Stimulated activated CD8-positive, alpha-beta memory T cell treated with anti-CD3 and anti-CD28 coated beads, Interleukin-4, amount 100 ng/mL, for 24 hours (primary cell): ENCODE results near the gene ZNF783.
"Not testable (repeated sequence)": the region's sequence is repeated elsewhere in the genome, so short reads cannot be mapped to it uniquely, and the experiment has no call there.

Source experiments
- DNase-seq: peaks from one replicate; pipeline ENCODE4 v3.0.0-alpha.2; 2020; ENCODE audit warnings: low read depth

The ZNF783 gene

DNA sequence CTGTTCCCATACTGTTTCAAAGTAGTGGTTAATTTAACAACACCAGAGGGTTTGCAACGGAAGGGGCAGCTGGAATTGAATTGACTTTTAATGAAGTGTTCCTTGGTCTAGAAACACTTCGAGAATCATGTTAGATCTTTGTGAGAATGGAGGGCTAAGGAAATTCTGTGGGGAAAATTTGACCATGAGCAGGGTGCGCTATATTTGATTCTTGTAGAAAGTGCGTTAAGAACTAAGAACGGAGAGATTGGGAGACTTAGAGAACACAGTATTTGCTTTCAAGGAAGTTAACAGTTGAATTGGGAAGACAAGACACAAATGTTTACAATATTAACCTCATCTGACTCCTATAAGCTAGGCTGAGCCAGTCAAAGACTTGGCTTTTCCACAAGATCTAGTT lies 21.4 kb upstream of the ZNF783 start:
- DNase-seq: no peak

DNA sequence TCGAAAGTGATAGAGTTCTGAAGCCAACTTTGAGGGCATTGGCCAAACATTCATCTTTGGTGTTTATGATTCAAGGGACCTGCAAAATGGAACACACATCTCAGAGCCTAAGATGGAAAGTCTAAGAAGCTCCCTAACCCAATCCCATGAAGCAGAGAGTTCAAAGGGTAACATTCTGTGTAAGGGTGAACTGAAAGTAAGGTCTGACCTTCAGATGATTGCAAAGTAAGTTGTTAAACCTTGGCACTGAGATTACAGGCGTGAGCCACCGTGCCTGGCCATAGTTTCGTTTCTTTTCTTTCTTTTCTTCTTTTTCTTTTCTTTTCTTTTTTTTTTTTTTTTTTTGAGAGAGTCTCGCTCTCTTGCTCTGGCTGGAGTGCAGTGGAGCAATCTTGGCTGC lies 20.3 kb upstream of the ZNF783 start:
- DNase-seq: no peak

DNA sequence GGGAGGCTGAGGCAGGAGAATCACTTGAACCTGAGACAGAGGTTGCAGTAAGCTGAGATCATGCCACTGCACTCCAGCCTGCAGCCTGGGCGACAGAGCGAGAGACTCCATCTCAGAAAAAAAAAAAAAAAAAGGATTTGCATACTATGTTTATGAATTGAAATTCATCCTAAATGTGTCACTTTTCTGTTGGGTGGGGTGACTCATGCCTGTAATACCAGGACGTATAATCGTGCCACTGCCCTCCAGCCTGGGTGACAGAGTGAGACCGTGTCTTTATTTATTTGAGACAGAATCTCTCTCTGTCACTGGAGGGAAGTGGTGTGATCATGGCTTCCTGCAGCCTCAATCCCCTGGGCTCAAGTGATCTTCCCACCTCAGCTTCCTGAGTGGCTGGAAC lies 16.8 kb upstream of the ZNF783 start:
- DNase-seq: no peak

GRCh38 chr7:149245744-149246143 lies 16.3 kb upstream of the ZNF783 start:
- DNase-seq: no peak

DNA sequence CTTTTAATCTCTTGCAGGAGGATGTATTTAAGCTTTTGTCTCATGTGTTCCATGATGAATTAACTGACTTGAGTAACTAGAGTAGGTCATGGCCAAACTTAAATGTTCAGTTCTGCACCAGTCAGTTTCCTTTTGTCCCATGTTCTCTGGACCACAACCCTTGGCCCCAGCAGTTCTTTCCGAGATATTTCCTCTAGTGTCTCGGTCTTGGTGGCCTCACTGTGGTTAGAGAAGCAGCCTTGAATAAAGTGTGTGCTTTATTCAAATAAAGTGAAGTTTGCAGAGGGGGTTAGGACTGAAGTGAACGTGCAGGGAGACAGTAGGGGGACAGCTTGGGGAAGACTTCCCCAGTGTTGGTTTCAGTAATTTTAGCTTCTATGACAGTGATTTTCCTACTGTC lies 13.2 kb upstream of the ZNF783 start:
- no peak for DNase-seq

DNA sequence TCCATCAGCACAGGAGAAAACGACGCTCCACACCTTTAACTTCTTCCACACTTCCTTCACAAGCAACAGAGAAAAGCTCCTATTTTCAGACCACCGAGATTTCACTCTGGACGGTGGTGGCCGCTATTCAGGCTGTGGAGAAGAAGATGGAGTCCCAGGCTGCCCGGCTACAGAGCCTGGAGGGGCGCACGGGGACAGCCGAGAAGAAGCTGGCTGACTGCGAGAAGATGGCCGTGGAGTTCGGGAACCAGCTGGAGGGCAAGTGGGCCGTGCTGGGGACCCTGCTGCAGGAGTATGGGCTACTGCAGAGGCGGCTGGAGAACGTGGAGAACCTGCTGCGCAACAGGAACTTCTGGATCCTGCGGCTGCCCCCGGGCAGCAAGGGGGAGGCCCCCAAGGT lies 11.8 kb upstream of the ZNF783 start:
- not testable (repeated sequence) for DNase-seq

GRCh38 chr7:149251518-149251917 lies 10.5 kb upstream of the ZNF783 start:
- DNase-seq: not testable (repeated sequence)

DNA sequence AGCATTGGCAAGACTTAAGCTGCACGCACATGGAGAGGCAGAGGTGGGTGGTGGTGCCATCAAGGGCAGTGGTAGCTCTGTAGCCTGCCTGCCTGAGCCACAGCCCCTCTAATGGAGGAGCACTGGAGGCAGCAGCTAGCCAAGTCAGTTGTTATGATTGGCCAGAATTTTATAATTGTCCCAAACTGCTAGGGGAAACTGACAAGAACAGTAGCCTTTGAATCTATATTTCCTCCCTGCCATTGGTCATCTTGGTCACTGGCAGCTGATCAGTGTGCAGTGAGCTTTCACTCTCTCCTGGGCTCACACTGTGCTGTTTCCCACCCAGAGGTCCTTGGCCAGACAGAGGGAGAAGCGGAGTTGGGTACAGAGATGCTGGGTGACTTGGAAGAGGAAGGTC lies 9.6 kb upstream of the ZNF783 start:
- DNase-seq: no peak

GRCh38 chr7:149253665-149254064 lies 8.3 kb upstream of the ZNF783 start:
- no peak for DNase-seq

GRCh38 chr7:149254181-149254858 lies 7.7 kb upstream of the ZNF783 start:
- DNase-seq: no peak

- DNase-seq: no peak
Observed at GRCh38 chr7:149255174-149255573, 6.8 kb upstream of the ZNF783 start.

DNA sequence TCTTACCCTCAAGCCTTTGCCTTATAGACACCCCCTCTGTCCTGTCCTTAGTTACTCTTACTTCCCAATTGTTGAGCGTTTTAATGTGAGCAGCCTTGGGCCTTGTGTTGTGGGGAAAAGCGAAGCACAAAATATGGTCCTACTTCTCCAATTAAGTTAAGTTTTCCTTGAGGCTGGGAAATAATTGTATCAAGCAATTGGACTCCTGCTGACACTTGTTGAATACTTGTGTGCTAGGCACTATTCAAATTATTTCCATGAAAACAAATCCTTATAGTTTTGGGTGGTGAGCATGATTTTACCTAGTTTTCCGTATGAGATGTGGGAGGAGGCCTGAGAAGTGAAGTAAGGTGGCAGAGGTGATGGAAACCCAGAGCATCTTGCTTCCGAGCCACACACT lies 5.4 kb upstream of the ZNF783 start:
- no peak for DNase-seq

GRCh38 chr7:149257146-149257545 lies 4.8 kb upstream of the ZNF783 start:
- DNase-seq: no peak

DNA sequence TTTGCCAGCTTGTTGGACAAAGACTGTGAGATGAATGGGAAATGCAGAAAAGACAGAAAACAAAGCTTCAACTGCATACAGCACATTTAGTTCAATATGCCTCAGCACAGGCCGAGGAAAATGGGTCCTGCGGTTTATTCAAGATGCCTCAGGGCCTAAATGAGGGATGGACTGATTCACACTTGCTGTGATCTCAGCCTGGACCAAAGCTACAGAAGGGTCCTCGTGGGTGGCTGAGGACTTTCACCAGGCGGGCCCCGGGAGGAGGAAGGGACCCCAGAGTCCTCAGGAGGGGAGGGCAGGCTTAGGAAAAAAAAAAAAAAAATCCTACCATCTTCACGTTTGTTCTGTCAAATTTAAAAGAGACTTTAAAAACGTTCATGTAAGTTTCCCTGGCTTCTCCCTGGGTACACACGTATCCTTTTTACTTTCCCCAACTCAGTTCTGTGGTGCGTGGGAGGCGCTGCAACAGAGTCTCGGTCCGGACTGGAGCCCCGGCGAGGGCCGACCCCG lies 624 bp upstream of the ZNF783 start:
- DNase-seq: no peak

- no peak for DNase-seq
Observed at GRCh38 chr7:149266451-149266850, 4.5 kb downstream of the ZNF783 start.

DNA sequence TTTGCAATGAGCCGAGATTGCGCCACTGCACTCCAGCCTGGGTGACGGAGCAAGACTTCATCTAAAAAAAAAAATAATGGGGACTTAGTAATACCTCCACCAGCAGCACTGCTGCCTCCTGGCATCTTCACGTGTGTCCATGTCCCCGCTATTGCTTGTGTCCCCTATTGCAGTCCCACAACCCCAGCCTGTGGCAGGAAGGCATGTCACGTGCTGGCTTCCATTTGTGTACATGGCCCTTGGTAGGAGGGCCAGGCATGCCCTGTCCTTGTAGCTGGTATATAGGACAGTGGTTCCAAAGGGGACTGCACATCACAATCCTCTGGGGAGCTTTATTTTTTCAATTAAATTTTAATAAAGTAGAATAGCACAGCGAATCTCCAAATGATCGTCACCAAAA lies 5.7 kb downstream of the ZNF783 start:
- no peak for DNase-seq

DNA sequence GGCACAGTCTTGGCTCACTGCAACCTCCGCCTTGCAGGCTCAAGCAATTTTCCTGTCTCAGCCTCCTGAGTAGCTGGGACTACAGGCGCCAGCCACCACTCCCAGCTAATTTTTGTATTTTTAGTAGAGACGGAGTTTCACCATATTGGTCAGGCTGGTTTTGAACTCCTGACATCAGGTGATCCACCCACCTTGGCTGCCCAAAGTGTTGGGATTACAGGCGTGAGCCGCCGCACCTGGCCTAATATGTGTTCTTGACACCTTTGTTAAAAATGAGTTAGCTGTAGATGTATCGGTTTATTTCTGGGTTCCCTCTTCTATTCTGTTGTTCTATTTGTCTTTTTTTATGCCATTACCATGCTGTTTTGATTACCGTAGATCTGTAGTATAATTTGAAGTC lies 12.4 kb downstream of the ZNF783 start:
- DNase-seq: not testable (repeated sequence)

DNA sequence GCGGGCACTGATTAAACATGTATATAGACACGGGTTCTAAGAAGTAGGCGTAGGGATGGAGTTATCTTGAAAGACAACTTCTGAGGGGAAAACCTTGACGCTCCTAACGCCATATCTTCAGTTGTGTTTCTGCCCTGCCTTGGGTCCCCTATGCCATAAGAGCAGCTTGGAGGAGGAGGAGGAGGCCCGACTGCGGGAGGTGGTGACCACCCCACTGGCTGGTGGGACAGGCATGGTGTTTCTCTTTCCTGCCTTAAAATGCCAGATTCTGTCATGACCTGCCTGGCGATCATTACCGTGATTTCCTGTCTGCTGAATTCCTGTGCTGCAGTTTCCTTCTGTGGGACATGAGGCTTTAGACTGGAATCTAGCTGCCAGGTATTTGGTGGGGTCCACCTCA lies 15.9 kb downstream of the ZNF783 start:
- no peak for DNase-seq

GRCh38 chr7:149278396-149278795 lies 16.4 kb downstream of the ZNF783 start:
- no peak for DNase-seq

- DNase-seq: no peak
Observed at GRCh38 chr7:149279111-149279743, 17.2 kb downstream of the ZNF783 start.

DNA sequence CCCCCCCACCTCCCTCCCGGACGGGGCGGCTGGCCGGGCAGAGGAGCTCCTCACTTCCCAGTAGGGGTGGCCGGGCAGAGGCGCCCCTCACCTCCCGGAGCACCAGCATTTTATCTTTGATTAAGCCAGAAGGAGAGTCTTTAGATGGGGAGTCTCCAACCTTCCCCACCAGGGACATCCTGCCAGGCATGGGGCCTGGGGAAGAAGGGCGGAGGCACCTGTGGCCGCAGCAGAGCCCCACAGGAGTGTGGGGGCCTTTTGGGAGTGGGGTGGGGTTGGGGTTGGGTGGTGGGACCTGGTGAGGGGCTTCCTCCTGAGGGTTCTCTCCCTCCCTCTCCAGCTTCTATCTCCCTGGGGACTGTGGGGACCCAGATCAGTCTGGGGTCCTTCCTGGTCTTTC lies 18.2 kb downstream of the ZNF783 start:
- DNase-seq: no peak

GRCh38 chr7:149280661-149281507 lies 18.9 kb downstream of the ZNF783 start:
- no peak for DNase-seq
